Measurements from ENCODE around the gene SEMA3B.

DNA sequence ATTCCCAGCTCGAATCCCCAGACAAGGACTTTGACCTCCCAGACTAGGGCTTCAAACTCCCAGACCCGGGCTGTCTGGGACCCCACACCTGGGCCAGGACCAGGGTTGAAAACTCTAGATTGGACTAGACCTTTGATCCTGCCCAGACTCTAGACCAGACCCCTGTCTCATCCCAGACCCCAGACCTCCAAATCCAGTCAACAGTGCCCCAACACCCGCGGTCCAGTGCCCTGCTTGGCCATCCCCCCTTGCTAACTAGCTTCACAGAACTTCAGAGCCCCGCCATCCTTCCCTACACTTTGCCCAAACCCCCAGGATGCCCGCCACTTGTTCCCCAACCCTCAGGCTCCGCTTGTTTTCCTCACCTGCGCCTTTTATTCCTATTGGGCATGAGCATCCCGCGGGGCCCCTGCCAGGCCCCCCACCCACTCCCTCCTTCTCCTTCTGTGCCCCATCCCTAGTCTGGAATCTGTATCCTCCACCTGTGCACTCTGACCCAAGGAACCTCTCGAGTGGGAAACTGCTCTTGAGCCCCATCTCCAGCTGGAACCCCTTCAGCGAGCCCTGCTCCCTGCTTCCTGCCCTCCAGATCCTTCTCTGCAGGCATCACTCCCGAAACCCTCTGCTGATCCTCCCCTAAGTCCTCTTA, 32.3 kb upstream of the SEMA3B start:
- TF ChIP-seq, protein P1, sequence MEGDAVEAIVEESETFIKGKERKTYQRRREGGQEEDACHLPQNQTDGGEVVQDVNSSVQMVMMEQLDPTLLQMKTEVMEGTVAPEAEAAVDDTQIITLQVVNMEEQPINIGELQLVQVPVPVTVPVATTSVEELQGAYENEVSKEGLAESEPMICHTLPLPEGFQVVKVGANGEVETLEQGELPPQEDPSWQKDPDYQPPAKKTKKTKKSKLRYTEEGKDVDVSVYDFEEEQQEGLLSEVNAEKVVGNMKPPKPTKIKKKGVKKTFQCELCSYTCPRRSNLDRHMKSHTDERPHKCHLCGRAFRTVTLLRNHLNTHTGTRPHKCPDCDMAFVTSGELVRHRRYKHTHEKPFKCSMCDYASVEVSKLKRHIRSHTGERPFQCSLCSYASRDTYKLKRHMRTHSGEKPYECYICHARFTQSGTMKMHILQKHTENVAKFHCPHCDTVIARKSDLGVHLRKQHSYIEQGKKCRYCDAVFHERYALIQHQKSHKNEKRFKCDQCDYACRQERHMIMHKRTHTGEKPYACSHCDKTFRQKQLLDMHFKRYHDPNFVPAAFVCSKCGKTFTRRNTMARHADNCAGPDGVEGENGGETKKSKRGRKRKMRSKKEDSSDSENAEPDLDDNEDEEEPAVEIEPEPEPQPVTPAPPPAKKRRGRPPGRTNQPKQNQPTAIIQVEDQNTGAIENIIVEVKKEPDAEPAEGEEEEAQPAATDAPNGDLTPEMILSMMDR (IDR thresholded peaks at IDR 0.05): no peak
- no peak for TF ChIP-seq EP300 (IDR thresholded peaks at IDR 0.05)

Measured in upper lobe of left lung (tissue), 4 donors.